Endothelial cell of umbilical vein (primary cell): ENCODE data around the gene LRRC34. TPM values are rescaled to one million over a fixed set of nuclear protein-coding genes. Genes with fewer than 3 reads are reported as not detected.

Source experiments
- BruUV-seq: library from RNA; stranded (reverse); fragments of 400-500 nt; replicated peaks from 2 replicates; lab custom pipeline; 2021; lab: Mats Ljungman, UMichigan
- CTCF ChIA-PET: fragments of 300-600, 350-600 bp; sonication (Branson Sonifier 250); formaldehyde crosslinking; loops from one replicate; lab custom pipeline; 2021; ENCODE audit warnings: antibody characterized with exemption, inconsistent platforms; lab: Charles Lee
- POLR2A ChIA-PET: fragments of 300-600, 350-600 bp; sonication (Branson Sonifier 250); formaldehyde crosslinking; loops from one replicate; lab custom pipeline; 2021; ENCODE audit warnings: antibody characterized with exemption, inconsistent platforms; lab: Charles Lee
- DNase-seq: peaks from one replicate; pipeline ENCODE4 v3.0.0-alpha.2; 2011; ENCODE audit warnings: low read depth, low spot score
- FAIRE-seq: peaks from 2 replicates; lab custom pipeline; 2011; peaks lifted over from hg19 to GRCh38; lab: Jason Lieb, UNC
- H2AFZ ChIP-seq: 2 replicates; pipeline ENCODE4 v1.6.0; 2012; ENCODE audit warnings: low read depth, low read length, control low read depth, inconsistent platforms
- H3K27ac ChIP-seq: 2 replicates; pipeline ENCODE4 v1.5.1; 2011; ENCODE audit warnings: low read depth, mild to moderate bottlenecking, control low read depth, low read length, moderate library complexity; ENCODE audit not compliant: insufficient read depth
- H3K27me3 ChIP-seq, 2 experiments: 2 replicates each; pipeline versions ENCODE4 v1.6.0 to v1.6.1; 2011; ENCODE audit warnings: low read length in 2 of 2, mixed read lengths in 1 of 2; ENCODE audit not compliant: control insufficient read depth in 2 of 2, insufficient read depth in 2 of 2
- H3K36me3 ChIP-seq, 2 experiments: 2 replicates in 1 of 2; 3 replicates in 1 of 2; pipeline ENCODE4 v1.5.1; 2011; ENCODE audit warnings: low read length in 2 of 2, mild to moderate bottlenecking in 1 of 2, moderate library complexity in 1 of 2; ENCODE audit not compliant: control insufficient read depth in 2 of 2, insufficient read depth in 2 of 2; ENCODE audit errors: extremely low read depth in 1 of 2
- H3K4me1 ChIP-seq: 3 replicates; pipeline ENCODE4 v1.5.1; 2011; ENCODE audit warnings: mild to moderate bottlenecking, low read length; ENCODE audit not compliant: control insufficient read depth, insufficient read depth; ENCODE audit errors: extremely low read depth
- H3K4me2 ChIP-seq: 2 replicates; pipeline ENCODE4 v1.6.1; 2011; ENCODE audit warnings: low read length, control low read depth, mixed read lengths; ENCODE audit not compliant: insufficient read depth
- H3K4me3 ChIP-seq, 3 experiments: fragments of 200-600 bp in 1 of 3; sonication (generic), shearing (Covaris generic) in 1 of 3; replicated peaks in 1 of 3; 2 replicates each; pipeline ENCODE4 v1.5.1; 2011 to 2016; ENCODE audit warnings: control low read depth in 3 of 3, low read length in 3 of 3, mild to moderate bottlenecking in 2 of 3, inconsistent platforms in 1 of 3, low read depth in 1 of 3, moderate library complexity in 1 of 3; ENCODE audit not compliant: insufficient read depth in 1 of 3
- H3K79me2 ChIP-seq: 2 replicates; pipeline ENCODE4 v1.6.0; 2012; ENCODE audit warnings: low read length, inconsistent platforms; ENCODE audit not compliant: control insufficient read depth, insufficient read depth
- H3K9ac ChIP-seq: replicated peaks from 2 replicates; pipeline ENCODE3; 2011; ENCODE audit warnings: low read length, control low read depth; ENCODE audit not compliant: insufficient read depth; ENCODE audit errors: extremely low read depth
- H3K9me1 ChIP-seq: replicated peaks from 3 replicates; pipeline ENCODE4 v1.6.0; 2011; ENCODE audit warnings: mild to moderate bottlenecking, low read length; ENCODE audit not compliant: control insufficient read depth, insufficient read depth; ENCODE audit errors: extremely low read depth
- H3K9me3 ChIP-seq: replicated peaks from 2 replicates; pipeline ENCODE4 v1.5.1; 2012; ENCODE audit warnings: low read length, inconsistent platforms; ENCODE audit not compliant: control insufficient read depth, insufficient read depth
- H4K20me1 ChIP-seq: replicated peaks from 2 replicates; pipeline ENCODE3; 2011; ENCODE audit warnings: mild to moderate bottlenecking, low read length; ENCODE audit not compliant: control insufficient read depth, insufficient read depth; ENCODE audit errors: extremely low read depth
- CTCF ChIP-seq, 2 donors: IDR thresholded peaks; 1 replicate in 1 of 2; 2 replicates in 1 of 2; pipeline ENCODE4 v1.5.1; 2011; ENCODE audit warnings: low read length in 2 of 2, mild to moderate bottlenecking in 2 of 2, moderate library complexity in 2 of 2, control low read depth in 1 of 2, inconsistent platforms in 1 of 2, low read depth in 1 of 2; ENCODE audit not compliant: insufficient read depth in 1 of 2; ENCODE audit errors: extremely low read depth in 1 of 2
- EZH2 ChIP-seq: IDR thresholded peaks from 2 replicates; pipeline ENCODE4 v1.6.1; 2012; ENCODE audit warnings: borderline replicate concordance, low read depth, mild to moderate bottlenecking, moderate library complexity, low read length, inconsistent platforms; ENCODE audit not compliant: severe bottlenecking
- FOS ChIP-seq: IDR thresholded peaks from 2 replicates; pipeline ENCODE4 v1.6.1; 2011; ENCODE audit warnings: mild to moderate bottlenecking, low read length, moderate library complexity, borderline replicate concordance; ENCODE audit not compliant: insufficient read depth
- GATA2 ChIP-seq: IDR thresholded peaks from 2 replicates; pipeline ENCODE4 v1.7.0; 2011; ENCODE audit warnings: low read depth, mild to moderate bottlenecking, moderate library complexity, mixed read lengths, low read length; ENCODE audit not compliant: insufficient read length, insufficient read depth
- JUN ChIP-seq: IDR thresholded peaks from 2 replicates; pipeline ENCODE4 v1.6.1; 2011; ENCODE audit warnings: borderline replicate concordance, low read depth; ENCODE audit not compliant: insufficient read length, insufficient read depth
- MAX ChIP-seq: IDR thresholded peaks from 2 replicates; pipeline ENCODE4 v1.6.1; 2011; ENCODE audit not compliant: insufficient read depth, insufficient read length
- MYC ChIP-seq: IDR thresholded peaks from one replicate; pipeline ENCODE4 v1.6.1; 2011; ENCODE audit warnings: mild to moderate bottlenecking, low read depth, low read length
- POLR2A ChIP-seq: IDR thresholded peaks from 2 replicates; pipeline ENCODE4 v1.6.1; 2012; ENCODE audit warnings: low read depth, mild to moderate bottlenecking, control low read depth, low read length
- POLR2AphosphoS5 ChIP-seq: IDR thresholded peaks from 2 replicates; pipeline ENCODE4 v1.6.1; 2012; ENCODE audit warnings: low read depth, mild to moderate bottlenecking, control low read depth, low read length, moderate library complexity; ENCODE audit not compliant: insufficient read depth
- dilution Hi-C: fragments of 300-500 bp; cut with MboI; formaldehyde crosslinking; loops from one replicate; pipeline ENCODE4 v1.15.0; 2019; ENCODE audit warnings: low sequenced_read_pairs; ENCODE audit not compliant: extremely low pct_ligation_motif_present
- intact Hi-C: fragments of 100-400 bp; cut with micrococcal nuclease; formaldehyde crosslinking; loops from one replicate; pipeline ENCODE4 v1.10.0; 2022
- polyA plus RNA-seq, 4 experiments: library from polyadenylated mRNA; depleted of rRNA in 3 of 4; stranded (reverse) in 3 of 4; unstranded in 1 of 4; fragments of >200 nt; gene quantifications; 2 replicates each; pipeline versions ENCODE4 v1.2.1 to v1.2.3, GENCODE V29; 2011 to 2012; ENCODE audit warnings: missing spikeins in 1 of 4
- total RNA-seq: library from RNA; stranded (reverse); gene quantifications from 2 replicates; pipeline ENCODE4 v1.2.3, GENCODE V29; 2021

The LRRC34 gene
- total and polyA plus RNA-seq, 2 donors (not counting 3 experiments of a cell fraction or from before 2014, with no cell fraction given), result 0.72 to 2.5 TPM

DNA sequence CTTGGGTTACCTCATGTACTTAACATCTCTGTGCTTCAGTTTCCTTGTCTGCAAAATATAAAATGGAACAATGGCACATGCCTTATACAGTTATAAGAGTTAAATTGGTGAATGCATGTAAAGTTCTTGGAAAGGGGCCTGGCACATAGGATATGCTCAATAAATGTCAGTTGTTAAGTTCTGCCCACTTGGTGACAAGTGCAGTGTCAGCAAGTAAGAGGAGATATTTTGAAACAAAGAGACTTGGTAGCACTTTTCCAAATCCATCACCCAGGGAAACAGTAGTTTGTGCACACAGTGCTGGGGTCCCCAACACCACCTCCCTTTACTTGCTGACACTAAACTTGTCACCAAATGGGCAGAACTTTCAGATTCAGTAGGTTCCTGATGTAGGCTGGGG is 37.9 kb upstream of the LRRC34 start:
- Histone ChIP-seq H3K9me3 (no peaks in the 10 kb centered on the region), H3K36me3 (no peaks in the 10 kb centered on the region), H4K20me1 (no peaks in the 10 kb centered on the region), H3K4me3 (no peak overlapping the region), H3K27ac (no peak overlapping the region), H3K9ac (no peak overlapping the region), H3K27me3 (peaks cover 18 to 20% of the 10 kb centered on the region in 2 experiments), H2AFZ (no peak overlapping the region), H3K4me2 (no peak overlapping the region), H3K9me1 (no peaks in the 10 kb centered on the region), H3K4me1 (no peaks in the 10 kb centered on the region), H3K79me2 (no peaks in the 10 kb centered on the region)
- DNase-seq, result no peak
- FAIRE-seq, result no peak
- dilution Hi-C loops, result no loop called here
- TF ChIP-seq POLR2A (no peak), CTCF (IDR thresholded peaks at IDR 0.05; ENCODE audit: extremely low read depth in 1 of 2, insufficient read depth in 1 of 2, low read depth in 1 of 2, low read length in 2 of 2) (no peak), POLR2AphosphoS5 (no peak), FOS (no peak), EZH2 (no peak), GATA2 (no peak), MYC (no peak), JUN (no peak), MAX (no peak)
- intact Hi-C loops, result no loop called here
- BruUV-seq, result no TSS peak
- CTCF ChIA-PET, result interaction anchor here (0.9 kb wide), 1 partner anchor 24 kb away, joined by 3 read pairs; no protein-coding TSS in a partner anchor
- POLR2A ChIA-PET, result no interaction called here
